ENCODE results near the gene KIDINS220. TPM values are rescaled to one million over a fixed set of nuclear protein-coding genes. Genes with fewer than 3 reads are reported as not detected.
"Not testable (repeated sequence)": the region's sequence is repeated elsewhere in the genome, so short reads cannot be mapped to it uniquely, and the experiment has no call there.

Gene KIDINS220
- total and polyA plus RNA-seq, 5 experiments from 2014 or later = 19.3 to 54.1 (median 27.2) TPM

DNA sequence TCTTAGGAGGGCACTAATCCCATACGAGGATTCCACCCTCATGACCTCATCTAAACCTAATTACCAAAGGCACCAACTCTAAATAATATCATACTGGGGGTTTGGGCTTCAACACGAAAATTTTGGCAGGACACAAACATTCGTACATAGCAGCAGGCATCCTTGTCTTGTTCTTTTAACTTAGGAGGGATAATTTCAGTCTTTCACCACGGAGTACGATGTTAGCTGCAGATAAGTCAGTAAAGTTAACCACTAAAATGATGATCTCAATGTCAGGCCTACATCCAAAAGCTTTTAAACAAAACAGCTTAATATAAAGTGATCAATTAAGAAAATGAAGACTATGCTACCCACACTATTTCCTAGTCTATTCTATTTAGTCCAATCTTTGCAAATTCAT lies 80.7 kb downstream of the KIDINS220 start:
- POLR2A ChIA-PET = no interaction called here
- no peaks in the 10 kb centered on the region for H3K27me3 Mint-ChIP-seq
- no peak overlapping the region for H3K4me3 Mint-ChIP-seq
- H3K36me3 Mint-ChIP-seq = peaks cover 29 to 56% (median 44%) of the 10 kb centered on the region in 3 donors
- H3K27ac Mint-ChIP-seq = no peak overlapping the region
- DNase-seq (no peak), ATAC-seq (no peak)
- peaks cover 0 to 9% (median 3%) of the 10 kb centered on the region in 9 donors for H3K9me3 Mint-ChIP-seq
- peaks cover 0 to 5% (median 0%) of the 10 kb centered on the region in 4 donors for H3K4me1 Mint-ChIP-seq

DNA sequence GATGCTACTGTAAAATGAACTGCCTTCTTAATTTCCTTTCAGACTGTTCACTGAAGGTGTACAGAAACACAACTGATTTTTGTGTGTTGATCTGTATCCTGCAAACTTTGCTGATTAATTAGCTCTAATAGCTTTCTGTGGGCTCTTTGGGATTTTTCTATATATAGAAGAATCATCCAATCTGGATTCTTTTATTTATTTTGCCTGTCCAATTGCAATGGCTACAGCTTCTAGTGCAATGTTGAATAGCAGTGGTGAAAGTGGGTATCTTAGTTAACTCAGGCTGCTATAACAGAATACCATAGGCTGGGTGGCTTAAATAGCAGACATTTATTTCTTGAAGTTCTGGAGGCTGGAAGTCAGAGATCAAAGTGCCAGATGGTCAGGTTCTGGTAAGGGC lies 81.2 kb downstream of the KIDINS220 start:
- POLR2A ChIA-PET = no interaction called here
- Mint-ChIP-seq H3K27ac (no peak overlapping the region), H3K4me1 (peaks cover 0 to 5% (median 0%) of the 10 kb centered on the region in 4 donors), H3K36me3 (peaks cover 29 to 55% (median 44%) of the 10 kb centered on the region in 3 donors), H3K9me3 (peaks cover 0 to 9% (median 3%) of the 10 kb centered on the region in 9 donors), H3K4me3 (no peak overlapping the region), H3K27me3 (no peaks in the 10 kb centered on the region)
- DNase-seq (no peak), ATAC-seq (no peak)

DNA sequence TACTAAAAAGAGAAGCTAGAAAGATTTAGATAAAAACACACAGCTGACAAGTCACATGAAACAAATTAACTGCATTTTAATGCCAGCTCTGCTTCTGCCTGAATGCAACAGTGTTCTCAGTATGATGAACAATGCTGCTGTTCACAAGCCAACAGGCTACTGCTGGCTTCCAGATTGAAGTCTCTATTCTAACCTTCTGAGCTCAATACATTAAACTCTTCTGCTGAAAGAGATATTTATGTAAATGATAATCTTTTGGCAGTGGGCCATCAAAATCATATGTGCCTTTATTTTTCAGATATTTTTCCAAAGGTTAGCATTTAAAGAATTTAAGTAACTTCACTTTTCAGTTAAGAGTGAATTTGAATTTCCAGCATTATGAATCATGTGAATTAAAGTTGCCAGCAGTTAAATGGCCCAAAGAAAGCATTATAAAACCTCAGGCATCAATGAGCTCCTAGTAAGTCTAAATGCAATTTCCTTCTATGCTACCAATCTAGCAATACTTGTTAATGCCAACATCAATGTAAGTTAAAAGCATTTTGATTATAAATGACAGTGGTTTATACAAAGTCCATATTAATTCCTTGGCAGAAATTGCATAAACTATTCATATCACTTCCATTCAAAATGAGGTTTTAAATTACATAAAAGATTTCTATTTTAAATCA lies 83.2 kb downstream of the KIDINS220 start:
- no peak for ATAC-seq
- H3K36me3 Mint-ChIP-seq = peaks cover 29 to 58% (median 41%) of the 10 kb centered on the region in 3 donors
- peaks cover 0 to 5% (median 0%) of the 10 kb centered on the region in 4 donors for H3K4me1 Mint-ChIP-seq
- no peak for DNase-seq
- H3K4me3 Mint-ChIP-seq = no peak overlapping the region
- POLR2A ChIA-PET = no interaction called here
- no peaks in the 10 kb centered on the region for H3K27me3 Mint-ChIP-seq
- H3K27ac Mint-ChIP-seq = no peak overlapping the region
- H3K9me3 Mint-ChIP-seq = peaks cover 0 to 9% (median 3%) of the 10 kb centered on the region in 9 donors

DNA sequence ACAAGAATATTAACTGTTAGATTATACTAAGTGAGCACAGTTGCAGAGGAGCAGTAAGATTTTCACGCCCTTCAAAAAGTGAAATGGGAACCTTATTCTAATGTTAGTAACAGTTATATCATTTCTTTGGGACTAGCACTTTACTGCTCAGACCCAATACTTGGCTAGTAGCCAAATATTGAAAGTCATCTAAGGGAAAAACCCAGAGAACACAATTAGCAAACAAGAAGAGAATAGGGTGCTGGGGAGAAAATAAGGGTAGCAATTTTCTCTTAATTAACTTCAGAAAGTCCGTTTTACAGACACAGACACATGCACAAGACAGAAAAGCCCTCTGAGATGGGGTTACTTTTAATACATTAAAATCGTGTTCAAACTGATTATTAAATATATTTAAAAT lies 83.8 kb downstream of the KIDINS220 start:
- H3K4me3 Mint-ChIP-seq = no peak overlapping the region
- H3K27ac Mint-ChIP-seq = no peak overlapping the region
- H3K36me3 Mint-ChIP-seq = peaks cover 27 to 58% (median 36%) of the 10 kb centered on the region in 3 donors
- H3K9me3 Mint-ChIP-seq = peaks cover 0 to 9% (median 3%) of the 10 kb centered on the region in 9 donors
- no peaks in the 10 kb centered on the region for H3K27me3 Mint-ChIP-seq
- ATAC-seq = no peak
- POLR2A ChIA-PET = no interaction called here
- H3K4me1 Mint-ChIP-seq = peaks cover 0 to 5% (median 0%) of the 10 kb centered on the region in 4 donors
- no peak for DNase-seq

DNA sequence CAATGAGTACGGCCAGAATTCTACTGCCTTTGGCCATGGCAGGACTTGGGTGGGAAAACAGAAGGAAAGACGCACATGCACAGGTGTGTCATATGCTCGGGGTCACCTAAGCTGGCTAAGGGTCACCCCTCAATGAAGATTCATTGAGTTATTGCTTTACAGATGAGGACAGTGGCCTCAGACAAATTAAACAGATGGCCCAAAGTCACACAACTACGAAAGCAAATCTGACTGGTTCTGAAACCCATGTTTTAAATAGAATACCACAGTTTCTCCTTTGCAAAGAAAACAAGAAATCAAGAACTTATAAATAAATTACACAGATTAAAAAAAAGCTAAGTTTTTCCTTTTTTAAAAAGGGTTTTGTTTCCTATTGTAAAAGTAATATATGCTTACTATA lies 85.0 kb downstream of the KIDINS220 start:
- POLR2A ChIA-PET = no interaction called here
- no peak for ATAC-seq
- H3K9me3 Mint-ChIP-seq = peaks cover 0 to 9% (median under 1%) of the 10 kb centered on the region in 9 donors
- H3K27ac Mint-ChIP-seq = no peak overlapping the region
- peaks cover 0 to 2% (median 0%) of the 10 kb centered on the region in 4 donors for H3K4me1 Mint-ChIP-seq
- no peak overlapping the region for H3K4me3 Mint-ChIP-seq
- H3K36me3 Mint-ChIP-seq = peaks cover 18 to 55% (median 28%) of the 10 kb centered on the region in 3 donors
- H3K27me3 Mint-ChIP-seq = no peaks in the 10 kb centered on the region
- no peak for DNase-seq

DNA sequence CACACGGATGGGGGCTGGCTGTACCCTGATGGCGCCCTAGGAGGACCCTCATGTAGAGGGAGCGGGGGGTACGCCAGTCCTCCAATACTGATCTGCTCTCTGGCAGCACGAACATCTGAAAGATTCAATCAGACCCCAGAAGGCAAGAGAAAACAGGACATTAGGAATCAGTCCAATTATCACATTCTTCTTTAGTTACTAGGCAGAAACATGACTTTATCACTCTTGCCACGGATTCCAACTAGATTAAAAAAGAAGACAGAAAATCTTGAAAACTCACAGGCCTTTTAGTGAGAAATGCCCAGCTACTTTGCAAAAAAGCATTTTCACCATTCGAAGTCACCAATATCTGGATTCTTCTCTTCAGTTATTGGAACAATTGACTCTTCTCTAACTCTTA lies 87.2 kb downstream of the KIDINS220 start:
- DNase-seq (no peak), ATAC-seq (no peak)
- H3K4me3 Mint-ChIP-seq = no peak overlapping the region
- POLR2A ChIA-PET = no interaction called here
- H3K27me3 Mint-ChIP-seq = no peaks in the 10 kb centered on the region
- H3K9me3 Mint-ChIP-seq = no peaks in the 10 kb centered on the region
- H3K4me1 Mint-ChIP-seq = peaks cover 0 to 2% (median 0%) of the 10 kb centered on the region in 4 donors
- no peak overlapping the region for H3K27ac Mint-ChIP-seq
- H3K36me3 Mint-ChIP-seq = peaks cover 9 to 49% (median 13%) of the 10 kb centered on the region in 3 donors

DNA sequence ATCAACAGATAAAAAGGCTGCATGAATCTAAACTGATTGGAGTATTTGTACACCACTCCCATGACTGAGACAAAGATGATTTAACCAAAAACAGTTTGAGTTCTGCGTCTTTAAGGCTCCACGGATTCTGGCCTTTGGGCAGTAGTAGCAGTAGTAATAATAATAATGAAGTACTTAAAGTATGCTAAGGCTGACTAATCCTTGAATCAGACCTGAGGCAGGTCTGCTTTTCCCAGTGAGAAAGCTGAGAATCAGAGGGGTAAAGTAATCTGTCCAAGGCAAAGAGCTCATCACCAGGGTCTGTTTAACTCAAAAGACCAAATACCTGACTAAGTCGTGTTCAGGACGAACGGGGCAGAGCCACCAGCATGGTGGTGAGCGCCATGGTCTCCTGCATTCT lies 94.2 kb downstream of the KIDINS220 start:
- POLR2A ChIA-PET = no interaction called here
- no peaks in the 10 kb centered on the region for H3K9me3 Mint-ChIP-seq
- no peaks in the 10 kb centered on the region for H3K27me3 Mint-ChIP-seq
- DNase-seq (no peak), ATAC-seq (no peak)
- peaks cover 0 to 56% (median 9%) of the 10 kb centered on the region in 3 donors for H3K36me3 Mint-ChIP-seq
- H3K4me3 Mint-ChIP-seq = no peak overlapping the region
- no peak overlapping the region for H3K27ac Mint-ChIP-seq
- no peaks in the 10 kb centered on the region for H3K4me1 Mint-ChIP-seq

DNA sequence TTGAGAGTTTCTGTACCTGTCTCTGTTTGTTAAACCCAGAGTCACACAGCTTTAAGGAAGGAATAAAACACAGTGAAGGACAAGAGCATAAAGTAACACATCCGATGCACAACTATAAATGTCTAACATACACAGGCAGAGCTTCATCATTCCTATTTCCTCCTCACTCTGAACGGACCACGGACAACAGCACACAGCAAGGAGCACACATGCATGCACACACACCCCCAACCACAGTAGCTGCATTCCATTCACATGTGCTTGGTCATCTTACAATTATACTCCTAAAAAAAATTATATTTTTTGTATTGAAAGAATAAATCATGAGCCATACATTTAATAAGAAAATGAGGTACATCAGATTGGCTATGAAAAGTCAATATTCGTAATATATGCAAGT lies 97.3 kb downstream of the KIDINS220 start:
- Mint-ChIP-seq H3K4me1 (no peaks in the 10 kb centered on the region), H3K4me3 (no peak overlapping the region), H3K36me3 (peaks cover 0 to 61% (median 8%) of the 10 kb centered on the region in 3 donors), H3K9me3 (no peaks in the 10 kb centered on the region), H3K27ac (no peak overlapping the region), H3K27me3 (no peaks in the 10 kb centered on the region)
- no peak for DNase-seq
- no peak for ATAC-seq
- POLR2A ChIA-PET = no interaction called here

DNA sequence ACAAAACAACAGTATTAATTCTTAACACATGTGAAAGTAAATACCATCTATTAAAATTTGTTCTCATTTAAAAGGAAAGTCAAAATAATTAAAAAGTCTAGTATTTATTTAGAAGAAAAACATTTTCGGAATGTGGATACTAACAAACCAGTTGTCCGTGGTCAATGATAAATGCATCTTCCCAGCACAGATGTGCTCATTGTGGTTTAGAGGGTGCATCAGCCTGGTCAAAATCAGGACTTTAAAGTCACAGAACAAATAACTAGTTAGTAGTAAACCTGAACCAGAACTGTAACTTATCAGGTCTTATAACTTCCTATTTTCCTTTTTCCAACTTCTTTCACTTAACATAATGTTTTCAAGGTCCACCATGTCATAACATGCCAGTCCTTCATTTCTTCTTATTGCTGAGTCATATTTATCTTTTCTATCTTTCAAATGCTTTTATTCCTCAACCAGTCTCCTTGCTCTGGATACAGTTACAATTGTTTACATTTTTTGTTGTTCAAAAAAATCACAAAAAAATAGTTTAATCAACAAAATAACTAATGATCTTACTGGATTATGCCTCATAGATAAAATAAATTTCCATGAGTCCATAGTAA lies 99.7 kb downstream of the KIDINS220 start:
- Mint-ChIP-seq H3K4me1 (no peaks in the 10 kb centered on the region), H3K4me3 (no peak overlapping the region), H3K9me3 (no peaks in the 10 kb centered on the region), H3K27me3 (no peaks in the 10 kb centered on the region), H3K36me3 (peaks cover 7 to 67% (median 12%) of the 10 kb centered on the region in 3 donors), H3K27ac (peak overlapping the region in 1 of 10 donors; percentile 7)
- POLR2A ChIA-PET = no interaction called here
- ATAC-seq (no peak), DNase-seq (no peak)

DNA sequence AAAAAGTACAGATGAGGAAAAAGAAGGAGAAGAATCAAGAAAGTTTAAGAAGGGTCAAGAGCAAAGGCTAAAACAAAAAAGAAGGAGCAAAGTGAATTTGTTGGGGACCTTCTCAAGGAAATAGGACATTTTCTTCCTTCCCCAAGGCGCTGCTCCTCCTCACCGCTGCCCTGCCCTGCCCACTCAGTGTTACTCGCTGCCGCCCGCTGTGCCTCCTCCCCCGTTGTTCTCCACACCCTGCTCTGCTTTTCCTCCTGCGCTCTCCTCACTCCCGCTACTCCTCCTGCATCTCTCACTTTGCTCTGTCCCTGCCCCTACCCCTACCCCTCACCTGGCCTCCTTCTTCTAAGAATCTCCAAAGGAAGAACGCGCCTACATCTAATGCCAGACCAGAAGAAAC lies 104.8 kb downstream of the KIDINS220 start:
- no peak overlapping the region for H3K27ac Mint-ChIP-seq
- peaks cover 29 to 85% (median 40%) of the 10 kb centered on the region in 3 donors for H3K36me3 Mint-ChIP-seq
- H3K27me3 Mint-ChIP-seq = no peaks in the 10 kb centered on the region
- DNase-seq (no peak), ATAC-seq (no peak)
- POLR2A ChIA-PET = no interaction called here
- no peak overlapping the region for H3K4me3 Mint-ChIP-seq
- H3K4me1 Mint-ChIP-seq = no peaks in the 10 kb centered on the region
- H3K9me3 Mint-ChIP-seq = no peaks in the 10 kb centered on the region

DNA sequence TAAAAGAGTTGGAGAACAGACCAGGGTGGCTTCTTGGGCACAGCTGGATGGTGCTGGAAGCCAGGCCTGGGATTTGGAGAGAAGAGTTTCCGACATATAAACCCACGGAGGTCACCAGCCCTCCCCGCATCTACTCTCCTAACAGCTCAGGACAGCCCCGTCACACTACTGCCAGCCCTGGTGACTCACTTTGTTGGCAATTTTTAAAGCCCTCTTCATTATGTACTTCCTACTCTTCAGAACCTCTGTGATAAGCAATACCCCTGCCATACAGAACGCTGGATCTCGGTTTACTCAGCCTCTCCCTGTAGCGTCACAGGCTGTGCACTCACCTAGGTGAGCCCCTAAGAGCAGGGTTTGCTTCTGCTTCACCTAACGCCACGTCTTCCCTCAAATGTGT lies 107.5 kb downstream of the KIDINS220 start:
- H3K36me3 Mint-ChIP-seq = peaks cover 29 to 73% (median 36%) of the 10 kb centered on the region in 3 donors
- POLR2A ChIA-PET = no interaction called here

DNA sequence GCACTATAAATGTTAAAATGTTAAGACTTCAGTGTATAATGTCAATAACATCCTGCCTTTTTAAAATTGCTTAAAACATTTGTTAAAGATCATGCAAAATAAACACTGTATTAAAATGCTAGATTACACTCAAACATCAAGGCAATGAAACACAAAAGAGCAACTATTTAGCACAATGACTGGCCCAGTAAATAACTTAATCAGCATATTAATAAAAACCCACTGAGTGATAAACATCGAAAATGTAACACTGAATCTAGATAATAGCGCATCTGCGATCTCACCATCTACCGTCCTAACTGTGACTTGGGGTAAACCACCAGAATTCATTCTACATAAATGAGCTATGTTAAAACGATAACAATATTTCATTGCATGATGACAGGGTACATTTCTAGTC lies 108.3 kb downstream of the KIDINS220 start:
- H3K27ac Mint-ChIP-seq, H3K4me1 Mint-ChIP-seq, ATAC-seq, H3K4me3 Mint-ChIP-seq, H3K27me3 Mint-ChIP-seq, DNase-seq, POLR2A ChIA-PET, H3K9me3 Mint-ChIP-seq: not testable (repeated sequence)
- peaks cover 29 to 66% (median 36%) of the 10 kb centered on the region in 3 donors for H3K36me3 Mint-ChIP-seq

More for the DNA sequence above, 107.5 kb downstream of the KIDINS220 start:
- DNase-seq (no peak), ATAC-seq (no peak)
- peak overlapping the region in 6 of 10 donors; percentile 1 to 65 (median 51) for H3K27ac Mint-ChIP-seq
- H3K4me3 Mint-ChIP-seq = peak overlapping the region in 1 of 10 donors; percentile 45
- no peaks in the 10 kb centered on the region for H3K4me1 Mint-ChIP-seq
- H3K9me3 Mint-ChIP-seq = no peaks in the 10 kb centered on the region
- H3K27me3 Mint-ChIP-seq = no peaks in the 10 kb centered on the region

DNA sequence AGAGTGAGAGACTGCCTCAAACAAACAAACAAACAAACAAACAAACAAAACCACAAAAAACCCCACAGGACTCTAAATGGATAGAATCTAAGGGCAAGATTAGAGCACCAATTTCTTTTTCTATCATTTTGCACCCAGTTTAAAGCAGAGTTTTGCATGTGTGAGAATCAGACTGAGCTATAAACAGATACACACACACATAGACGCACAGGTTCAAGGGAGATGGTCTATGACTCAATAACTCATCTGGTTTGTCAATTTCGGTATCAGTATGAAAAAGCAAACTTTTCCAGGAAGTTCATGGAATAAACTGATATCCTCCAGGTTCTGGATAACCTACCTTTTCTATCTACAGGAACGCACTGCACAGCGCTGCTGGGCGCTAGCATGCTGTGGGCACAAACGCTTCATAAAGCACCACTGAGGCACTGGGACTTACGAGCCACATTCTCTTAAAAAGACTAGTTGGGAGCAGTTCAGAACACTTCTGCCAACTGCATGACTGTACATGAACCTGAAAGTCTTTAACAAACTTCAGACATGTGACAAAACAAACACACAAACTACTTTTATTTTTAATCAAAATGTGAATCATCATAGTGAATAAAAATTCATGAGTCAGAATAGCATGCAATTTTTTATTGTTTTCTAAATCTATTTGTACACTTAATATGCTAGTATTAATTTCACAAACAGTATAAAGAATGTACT lies 109.0 kb downstream of the KIDINS220 start:
- H3K9me3 Mint-ChIP-seq = no peaks in the 10 kb centered on the region
- POLR2A ChIA-PET = no interaction called here
- no peak for ATAC-seq
- no peaks in the 10 kb centered on the region for H3K4me1 Mint-ChIP-seq
- H3K4me3 Mint-ChIP-seq = no peak overlapping the region
- H3K27ac Mint-ChIP-seq = peak overlapping the region in 1 of 10 donors; percentile 7
- DNase-seq = no peak
- peaks cover 29 to 61% (median 36%) of the 10 kb centered on the region in 3 donors for H3K36me3 Mint-ChIP-seq
- H3K27me3 Mint-ChIP-seq = no peaks in the 10 kb centered on the region

Data from naive thymus-derived CD8-positive, alpha-beta T cell (primary cell).